Endothelial cell of umbilical vein (primary cell): ENCODE data around the gene ZNF385B. TPM values are rescaled to one million over a fixed set of nuclear protein-coding genes. Genes with fewer than 3 reads are reported as not detected.

Experiments
- BruUV-seq: library from RNA; stranded (reverse); fragments of 400-500 nt; replicated peaks from 2 replicates; lab custom pipeline; 2021; lab: Mats Ljungman, UMichigan
- CTCF ChIA-PET: fragments of 300-600, 350-600 bp; sonication (Branson Sonifier 250); formaldehyde crosslinking; loops from one replicate; lab custom pipeline; 2021; ENCODE audit warnings: antibody characterized with exemption, inconsistent platforms; lab: Charles Lee
- POLR2A ChIA-PET: fragments of 300-600, 350-600 bp; sonication (Branson Sonifier 250); formaldehyde crosslinking; loops from one replicate; lab custom pipeline; 2021; ENCODE audit warnings: antibody characterized with exemption, inconsistent platforms; lab: Charles Lee
- DNase-seq: peaks from one replicate; pipeline ENCODE4 v3.0.0-alpha.2; 2011; ENCODE audit warnings: low read depth, low spot score
- FAIRE-seq: peaks from 2 replicates; lab custom pipeline; 2011; peaks lifted over from hg19 to GRCh38; lab: Jason Lieb, UNC
- H2AFZ ChIP-seq: 2 replicates; pipeline ENCODE4 v1.6.0; 2012; ENCODE audit warnings: low read depth, low read length, control low read depth, inconsistent platforms
- H3K27ac ChIP-seq: 2 replicates; pipeline ENCODE4 v1.5.1; 2011; ENCODE audit warnings: low read depth, mild to moderate bottlenecking, control low read depth, low read length, moderate library complexity; ENCODE audit not compliant: insufficient read depth
- H3K27me3 ChIP-seq, 2 experiments: 2 replicates each; pipeline versions ENCODE4 v1.6.0 to v1.6.1; 2011; ENCODE audit warnings: low read length in 2 of 2, mixed read lengths in 1 of 2; ENCODE audit not compliant: control insufficient read depth in 2 of 2, insufficient read depth in 2 of 2
- H3K36me3 ChIP-seq, 2 experiments: 2 replicates in 1 of 2; 3 replicates in 1 of 2; pipeline ENCODE4 v1.5.1; 2011; ENCODE audit warnings: low read length in 2 of 2, mild to moderate bottlenecking in 1 of 2, moderate library complexity in 1 of 2; ENCODE audit not compliant: control insufficient read depth in 2 of 2, insufficient read depth in 2 of 2; ENCODE audit errors: extremely low read depth in 1 of 2
- H3K4me1 ChIP-seq: 3 replicates; pipeline ENCODE4 v1.5.1; 2011; ENCODE audit warnings: mild to moderate bottlenecking, low read length; ENCODE audit not compliant: control insufficient read depth, insufficient read depth; ENCODE audit errors: extremely low read depth
- H3K4me2 ChIP-seq: 2 replicates; pipeline ENCODE4 v1.6.1; 2011; ENCODE audit warnings: low read length, control low read depth, mixed read lengths; ENCODE audit not compliant: insufficient read depth
- H3K4me3 ChIP-seq, 3 experiments: fragments of 200-600 bp in 1 of 3; sonication (generic), shearing (Covaris generic) in 1 of 3; replicated peaks in 1 of 3; 2 replicates each; pipeline ENCODE4 v1.5.1; 2011 to 2016; ENCODE audit warnings: control low read depth in 3 of 3, low read length in 3 of 3, mild to moderate bottlenecking in 2 of 3, inconsistent platforms in 1 of 3, low read depth in 1 of 3, moderate library complexity in 1 of 3; ENCODE audit not compliant: insufficient read depth in 1 of 3
- H3K79me2 ChIP-seq: 2 replicates; pipeline ENCODE4 v1.6.0; 2012; ENCODE audit warnings: low read length, inconsistent platforms; ENCODE audit not compliant: control insufficient read depth, insufficient read depth
- H3K9ac ChIP-seq: replicated peaks from 2 replicates; pipeline ENCODE3; 2011; ENCODE audit warnings: low read length, control low read depth; ENCODE audit not compliant: insufficient read depth; ENCODE audit errors: extremely low read depth
- H3K9me1 ChIP-seq: replicated peaks from 3 replicates; pipeline ENCODE4 v1.6.0; 2011; ENCODE audit warnings: mild to moderate bottlenecking, low read length; ENCODE audit not compliant: control insufficient read depth, insufficient read depth; ENCODE audit errors: extremely low read depth
- H3K9me3 ChIP-seq: replicated peaks from 2 replicates; pipeline ENCODE4 v1.5.1; 2012; ENCODE audit warnings: low read length, inconsistent platforms; ENCODE audit not compliant: control insufficient read depth, insufficient read depth
- H4K20me1 ChIP-seq: replicated peaks from 2 replicates; pipeline ENCODE3; 2011; ENCODE audit warnings: mild to moderate bottlenecking, low read length; ENCODE audit not compliant: control insufficient read depth, insufficient read depth; ENCODE audit errors: extremely low read depth
- EZH2 ChIP-seq: IDR thresholded peaks from 2 replicates; pipeline ENCODE4 v1.6.1; 2012; ENCODE audit warnings: borderline replicate concordance, low read depth, mild to moderate bottlenecking, moderate library complexity, low read length, inconsistent platforms; ENCODE audit not compliant: severe bottlenecking
- FOS ChIP-seq: IDR thresholded peaks from 2 replicates; pipeline ENCODE4 v1.6.1; 2011; ENCODE audit warnings: mild to moderate bottlenecking, low read length, moderate library complexity, borderline replicate concordance; ENCODE audit not compliant: insufficient read depth
- GATA2 ChIP-seq: IDR thresholded peaks from 2 replicates; pipeline ENCODE4 v1.7.0; 2011; ENCODE audit warnings: low read depth, mild to moderate bottlenecking, moderate library complexity, mixed read lengths, low read length; ENCODE audit not compliant: insufficient read length, insufficient read depth
- JUN ChIP-seq: IDR thresholded peaks from 2 replicates; pipeline ENCODE4 v1.6.1; 2011; ENCODE audit warnings: borderline replicate concordance, low read depth; ENCODE audit not compliant: insufficient read length, insufficient read depth
- MYC ChIP-seq: IDR thresholded peaks from one replicate; pipeline ENCODE4 v1.6.1; 2011; ENCODE audit warnings: mild to moderate bottlenecking, low read depth, low read length
- dilution Hi-C: fragments of 300-500 bp; cut with MboI; formaldehyde crosslinking; loops from one replicate; pipeline ENCODE4 v1.15.0; 2019; ENCODE audit warnings: low sequenced_read_pairs; ENCODE audit not compliant: extremely low pct_ligation_motif_present
- intact Hi-C: fragments of 100-400 bp; cut with micrococcal nuclease; formaldehyde crosslinking; loops from one replicate; pipeline ENCODE4 v1.10.0; 2022
- polyA plus RNA-seq, 4 experiments: library from polyadenylated mRNA; depleted of rRNA in 3 of 4; stranded (reverse) in 3 of 4; unstranded in 1 of 4; fragments of >200 nt; gene quantifications; 2 replicates each; pipeline versions ENCODE4 v1.2.1 to v1.2.3, GENCODE V29; 2011 to 2012; ENCODE audit warnings: missing spikeins in 1 of 4
- total RNA-seq: library from RNA; stranded (reverse); gene quantifications from 2 replicates; pipeline ENCODE4 v1.2.3, GENCODE V29; 2021
- TF ChIP-seq, protein P1 (sequence below), 2 donors: IDR thresholded peaks; 1 replicate in 1 of 2; 2 replicates in 1 of 2; pipeline ENCODE4 v1.5.1; 2011; ENCODE audit warnings: low read length in 2 of 2, mild to moderate bottlenecking in 2 of 2, moderate library complexity in 2 of 2, control low read depth in 1 of 2, inconsistent platforms in 1 of 2, low read depth in 1 of 2; ENCODE audit not compliant: insufficient read depth in 1 of 2; ENCODE audit errors: extremely low read depth in 1 of 2
- TF ChIP-seq, protein P2 (sequence below): IDR thresholded peaks from 2 replicates; pipeline ENCODE4 v1.6.1; 2011; ENCODE audit not compliant: insufficient read depth, insufficient read length

Gene ZNF385B
- total and polyA plus RNA-seq, 2 donors (not counting 3 experiments of a cell fraction or from before 2014, with no cell fraction given) = not detected

DNA sequence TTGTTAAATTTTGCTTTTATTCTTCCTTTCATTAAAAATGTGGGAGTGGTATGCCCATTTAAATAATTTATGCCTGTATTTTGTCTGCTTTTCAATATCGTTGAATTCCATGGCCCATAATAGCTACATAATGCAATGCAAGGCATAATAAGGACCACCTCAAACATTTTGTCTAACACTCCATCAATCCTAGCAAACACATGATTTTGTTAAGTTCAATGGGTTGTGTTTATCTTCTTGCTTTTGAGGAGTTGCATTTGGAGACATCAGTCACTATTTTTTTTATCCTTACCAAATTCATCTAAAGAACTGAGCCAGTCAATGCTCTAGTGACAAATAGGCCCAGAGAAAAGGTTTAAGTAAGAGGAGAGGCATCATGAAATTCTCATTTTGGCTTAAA is 145.5 kb downstream of the ZNF385B start:
- Histone ChIP-seq H3K9me1 (no peaks in the 10 kb centered on the region), H3K36me3 (no peaks in the 10 kb centered on the region), H3K4me1 (no peaks in the 10 kb centered on the region), H4K20me1 (no peaks in the 10 kb centered on the region), H3K4me3 (no peak overlapping the region), H3K4me2 (no peak overlapping the region), H3K9ac (no peak overlapping the region), H3K27me3 (no peaks in the 10 kb centered on the region), H2AFZ (no peak overlapping the region), H3K79me2 (no peaks in the 10 kb centered on the region), H3K9me3 (no peaks in the 10 kb centered on the region), H3K27ac (no peak overlapping the region)
- ChIA-PET POLR2A (no interaction called here), CTCF (no interaction called here)
- intact Hi-C loops (no loop called here), dilution Hi-C loops (no loop called here)
- FAIRE-seq (no peak), DNase-seq (no peak)
- BruUV-seq = no TSS peak
- TF ChIP-seq JUN = no peak
- TF ChIP-seq GATA2 = no peak
- no peak for TF ChIP-seq MYC
- TF ChIP-seq, protein P1, sequence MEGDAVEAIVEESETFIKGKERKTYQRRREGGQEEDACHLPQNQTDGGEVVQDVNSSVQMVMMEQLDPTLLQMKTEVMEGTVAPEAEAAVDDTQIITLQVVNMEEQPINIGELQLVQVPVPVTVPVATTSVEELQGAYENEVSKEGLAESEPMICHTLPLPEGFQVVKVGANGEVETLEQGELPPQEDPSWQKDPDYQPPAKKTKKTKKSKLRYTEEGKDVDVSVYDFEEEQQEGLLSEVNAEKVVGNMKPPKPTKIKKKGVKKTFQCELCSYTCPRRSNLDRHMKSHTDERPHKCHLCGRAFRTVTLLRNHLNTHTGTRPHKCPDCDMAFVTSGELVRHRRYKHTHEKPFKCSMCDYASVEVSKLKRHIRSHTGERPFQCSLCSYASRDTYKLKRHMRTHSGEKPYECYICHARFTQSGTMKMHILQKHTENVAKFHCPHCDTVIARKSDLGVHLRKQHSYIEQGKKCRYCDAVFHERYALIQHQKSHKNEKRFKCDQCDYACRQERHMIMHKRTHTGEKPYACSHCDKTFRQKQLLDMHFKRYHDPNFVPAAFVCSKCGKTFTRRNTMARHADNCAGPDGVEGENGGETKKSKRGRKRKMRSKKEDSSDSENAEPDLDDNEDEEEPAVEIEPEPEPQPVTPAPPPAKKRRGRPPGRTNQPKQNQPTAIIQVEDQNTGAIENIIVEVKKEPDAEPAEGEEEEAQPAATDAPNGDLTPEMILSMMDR (IDR thresholded peaks at IDR 0.05; ENCODE audit: extremely low read depth in 1 of 2, insufficient read depth in 1 of 2, low read depth in 1 of 2, low read length in 2 of 2) = no peak
- no peak for TF ChIP-seq FOS
- TF ChIP-seq, protein P2, sequence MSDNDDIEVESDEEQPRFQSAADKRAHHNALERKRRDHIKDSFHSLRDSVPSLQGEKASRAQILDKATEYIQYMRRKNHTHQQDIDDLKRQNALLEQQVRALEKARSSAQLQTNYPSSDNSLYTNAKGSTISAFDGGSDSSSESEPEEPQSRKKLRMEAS = no peak
- no peak for TF ChIP-seq EZH2
